NCI-H345 (cell line): ENCODE data around the gene NELFA.

Source experiments
- DNase-seq: peaks from one replicate; lab custom pipeline; 2025; lab: John Stamatoyannopoulos, UW

NELFA gene

GRCh38 chr4:2008921-2009650 is at the start of gene NELFA:
Gene NELFA (minus strand): TSS chr4:2008974. CDS start chr4:2008959, 15 bp downstream.
- peak; percentile 93 for DNase-seq

- DNase-seq: no peak
Observed at GRCh38 chr4:2057382-2058065, 48.8 kb upstream of the NELFA start.

- DNase-seq: no peak
Observed at GRCh38 chr4:2054217-2054616, 45.4 kb upstream of the NELFA start.

GRCh38 chr4:2051086-2051485 is 42.3 kb upstream of the NELFA start:
- no peak for DNase-seq

GRCh38 chr4:2049811-2050210 is 41.0 kb upstream of the NELFA start:
- DNase-seq: no peak

- DNase-seq: no peak
Observed at GRCh38 chr4:2049381-2049780, 40.6 kb upstream of the NELFA start.

- DNase-seq: no peak
Observed at GRCh38 chr4:2048831-2049230, 40.1 kb upstream of the NELFA start.

- no peak for DNase-seq
Observed at GRCh38 chr4:2047781-2048581, 39.2 kb upstream of the NELFA start.

GRCh38 chr4:2047031-2047660 is 38.4 kb upstream of the NELFA start:
- DNase-seq: no peak

- DNase-seq: no peak
Observed at GRCh38 chr4:2046031-2046961, 37.5 kb upstream of the NELFA start.

- DNase-seq: no peak
Observed at GRCh38 chr4:2045518-2045951, 36.8 kb upstream of the NELFA start.

- no peak for DNase-seq
Observed at GRCh38 chr4:2044542-2045517, 36.1 kb upstream of the NELFA start.

- no peak for DNase-seq
Observed at GRCh38 chr4:2044119-2044485, 35.3 kb upstream of the NELFA start.

- no peak for DNase-seq
Observed at GRCh38 chr4:2043396-2044118, 34.8 kb upstream of the NELFA start.

GRCh38 chr4:2042947-2043395 is 34.2 kb upstream of the NELFA start:
- DNase-seq: no peak

GRCh38 chr4:2042204-2042946 is 33.6 kb upstream of the NELFA start:
- DNase-seq: peak; percentile 16

GRCh38 chr4:2041239-2042130 is 32.7 kb upstream of the NELFA start:
- peak; percentile 57 for DNase-seq
